ENCODE data around the gene COX8A.

The COX8A gene

DNA sequence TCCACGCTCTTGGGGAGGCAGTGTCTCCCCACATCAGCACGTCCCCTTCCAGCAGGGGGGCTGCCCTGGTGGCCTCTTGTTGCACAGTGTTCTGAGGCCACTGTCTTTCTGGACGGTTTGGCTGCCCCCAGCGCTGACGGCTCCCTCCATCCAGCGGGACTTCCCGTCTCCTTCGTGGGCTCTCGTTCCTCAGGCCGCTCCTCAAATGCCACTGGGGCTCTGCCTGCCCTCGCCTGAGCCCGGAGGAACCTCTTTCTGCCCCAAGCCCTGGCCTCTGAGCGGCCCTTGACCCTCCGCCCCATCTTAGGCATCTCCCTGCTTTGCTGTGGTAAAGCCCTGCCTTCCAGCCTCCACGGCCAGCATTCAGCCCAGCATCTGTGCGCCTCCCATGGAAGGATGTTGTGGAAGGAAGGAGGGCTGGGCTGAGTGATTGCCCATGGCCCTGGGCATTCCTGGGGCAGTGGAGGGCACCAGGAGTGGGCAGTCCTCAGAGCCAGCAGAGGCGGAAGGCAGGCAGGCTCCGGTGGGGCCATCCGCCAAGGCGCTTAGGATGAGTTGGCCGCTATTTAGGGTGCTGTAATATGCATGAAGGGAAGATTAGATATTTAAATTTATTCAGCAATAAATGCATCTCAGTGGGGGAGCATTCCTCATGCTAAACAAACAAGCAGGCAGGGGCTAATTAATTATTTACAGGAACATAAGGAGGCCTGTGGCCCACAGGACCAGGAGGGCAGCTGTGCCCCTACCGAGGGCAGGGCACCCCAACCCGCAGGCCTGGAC is 29.6 kb downstream of the COX8A start:
- no peak for DNase-seq (ENCODE audit: low spot score)

DNA sequence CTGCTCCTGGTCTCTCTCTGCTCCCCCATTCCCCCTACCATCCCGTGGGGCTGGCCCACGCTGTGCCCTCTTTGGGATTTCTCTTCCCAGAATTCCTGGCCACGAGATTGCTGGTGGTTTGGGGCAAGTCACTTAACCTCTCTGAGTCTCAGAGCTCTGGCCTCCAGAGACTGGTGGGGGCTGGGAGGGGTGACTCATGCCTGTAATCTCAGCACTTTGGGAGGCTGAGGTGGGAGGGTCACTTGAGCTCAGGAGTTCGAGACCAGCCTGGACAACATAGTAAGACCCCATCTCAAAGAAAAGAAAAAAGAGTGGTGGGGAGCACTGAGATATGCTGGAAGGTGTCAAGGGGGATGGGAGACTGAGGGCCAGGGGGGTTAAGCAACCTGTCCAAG is 30.2 kb downstream of the COX8A start:
- DNase-seq (ENCODE audit: low spot score): no peak

DNA sequence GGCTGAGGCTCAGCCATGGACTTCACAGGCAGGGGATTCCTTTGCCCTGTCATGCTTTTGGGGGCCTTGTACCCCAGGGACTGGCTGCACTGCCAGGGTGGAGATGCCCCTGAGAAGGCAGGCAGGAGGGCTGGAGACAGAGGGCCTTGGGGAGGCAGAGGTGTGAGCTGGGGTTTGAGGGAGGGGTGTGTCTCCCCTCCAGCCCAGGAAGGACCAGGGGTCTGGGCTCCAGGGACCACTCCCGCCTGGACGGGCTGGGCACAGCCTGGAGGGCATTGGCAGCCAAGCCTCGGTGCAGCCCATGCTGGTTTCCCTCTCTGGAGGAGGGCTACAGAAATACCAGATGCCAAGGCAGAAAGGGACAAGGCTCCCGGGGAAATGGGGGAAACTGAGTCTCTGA is 31.3 kb downstream of the COX8A start:
- no peak for DNase-seq (ENCODE audit: low spot score)

GRCh38 chr11:64006398-64006797 is 32.0 kb downstream of the COX8A start:
- no peak for DNase-seq (ENCODE audit: low spot score)

DNA sequence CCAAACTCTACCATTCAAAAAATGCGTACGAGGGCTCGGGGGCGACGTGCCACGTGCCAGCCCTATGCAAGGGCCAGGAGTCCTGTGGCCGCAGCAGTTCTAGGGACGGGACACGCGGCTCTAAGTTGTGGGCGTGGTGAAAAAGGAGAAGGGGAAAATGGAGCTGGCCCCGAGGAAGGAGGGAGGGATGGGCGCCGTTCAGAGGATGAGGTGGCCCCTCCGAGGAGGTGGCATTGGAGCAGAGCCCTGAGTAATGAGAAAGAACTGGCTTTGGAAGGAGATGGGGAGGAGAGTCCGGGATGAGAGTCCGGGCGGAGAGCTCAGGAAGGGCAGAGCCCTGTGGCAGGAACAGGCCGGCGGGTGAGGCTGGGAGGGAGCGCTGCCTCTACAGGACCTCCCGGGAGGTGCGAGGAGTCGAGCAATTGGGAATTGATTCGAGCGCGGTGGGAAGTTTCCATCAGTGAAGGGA is 32.8 kb downstream of the COX8A start:
- DNase-seq (ENCODE audit: low spot score): peak; percentile 74

DNA sequence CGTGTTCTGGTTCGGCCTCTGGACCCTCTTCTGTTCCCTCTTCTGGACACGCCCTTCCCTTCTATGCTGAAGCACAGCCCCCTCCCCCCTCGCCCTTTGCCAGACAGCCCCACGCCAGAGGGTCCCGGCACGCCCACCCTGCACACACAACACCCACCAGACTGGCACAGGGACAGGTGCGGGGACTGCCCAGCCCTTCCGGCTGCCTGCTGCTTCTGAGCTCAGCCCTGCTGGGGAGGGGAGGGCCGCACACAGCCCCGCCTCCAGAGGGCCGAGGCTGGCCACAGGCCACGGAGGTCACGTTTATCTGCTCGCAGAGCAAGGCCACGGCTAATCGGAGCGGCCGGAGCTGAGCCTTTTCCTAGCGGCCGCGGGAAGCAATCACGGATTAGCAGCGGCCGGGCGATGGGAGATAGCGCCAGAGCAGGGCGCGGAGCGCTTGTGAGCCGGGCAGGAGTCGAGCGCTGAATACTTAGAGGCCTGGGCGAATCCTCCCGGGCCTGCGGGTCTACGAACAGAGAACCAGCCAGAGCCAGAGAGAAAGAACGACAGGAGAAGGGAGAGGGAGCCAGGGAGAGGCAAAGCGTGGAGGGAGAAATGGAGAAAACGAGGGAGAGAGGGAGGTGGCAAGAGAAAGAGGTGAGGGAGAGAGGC is 33.3 kb downstream of the COX8A start:
- DNase-seq (ENCODE audit: low spot score): peak; percentile 88

GRCh38 chr11:64008283-64008913 is 34.0 kb downstream of the COX8A start:
- DNase-seq (ENCODE audit: low spot score): no peak

DNA sequence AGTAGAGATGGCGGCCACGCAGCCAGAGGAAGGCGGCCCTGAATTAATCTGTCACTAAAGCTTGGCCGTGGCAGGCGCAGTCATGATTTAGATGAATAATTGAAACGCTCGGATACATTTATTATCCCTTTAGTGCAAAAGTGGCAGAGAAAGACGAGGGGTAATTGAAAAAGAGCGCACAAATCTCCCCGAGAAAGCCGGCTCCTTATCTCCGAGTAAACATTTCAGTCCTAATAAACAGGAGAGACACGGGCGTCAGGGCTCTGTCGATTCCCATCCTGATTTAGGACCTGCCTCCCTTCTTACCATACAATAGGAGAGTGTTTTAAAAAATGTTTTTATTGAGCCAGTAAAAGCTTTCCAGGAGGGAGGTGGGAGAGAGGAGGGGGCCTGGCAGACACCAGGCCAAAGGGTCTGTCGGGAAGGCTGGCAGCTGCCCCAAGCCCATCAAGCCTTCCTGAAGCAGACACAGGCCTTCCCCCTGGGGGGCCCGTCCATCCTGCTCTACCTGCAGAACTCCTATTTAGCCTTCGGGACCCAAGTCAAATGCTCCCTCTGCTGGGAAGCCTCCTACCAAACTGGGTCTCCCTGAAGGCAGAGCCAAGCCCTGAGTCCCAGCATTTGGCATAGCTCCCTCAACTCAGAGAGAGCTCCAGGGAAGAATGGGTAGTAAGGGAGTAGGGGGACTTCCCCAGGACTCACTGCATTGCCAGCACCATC is 34.7 kb downstream of the COX8A start:
- no peak for DNase-seq (ENCODE audit: low spot score)

- no peak for DNase-seq (ENCODE audit: low spot score)
Observed at GRCh38 chr11:64009710-64010109, 35.3 kb downstream of the COX8A start.

GRCh38 chr11:64010783-64011182 is 36.4 kb downstream of the COX8A start:
- DNase-seq (ENCODE audit: low spot score): no peak

- DNase-seq (ENCODE audit: low spot score): no peak
Observed at GRCh38 chr11:64011371-64011770, 37.0 kb downstream of the COX8A start.

DNA sequence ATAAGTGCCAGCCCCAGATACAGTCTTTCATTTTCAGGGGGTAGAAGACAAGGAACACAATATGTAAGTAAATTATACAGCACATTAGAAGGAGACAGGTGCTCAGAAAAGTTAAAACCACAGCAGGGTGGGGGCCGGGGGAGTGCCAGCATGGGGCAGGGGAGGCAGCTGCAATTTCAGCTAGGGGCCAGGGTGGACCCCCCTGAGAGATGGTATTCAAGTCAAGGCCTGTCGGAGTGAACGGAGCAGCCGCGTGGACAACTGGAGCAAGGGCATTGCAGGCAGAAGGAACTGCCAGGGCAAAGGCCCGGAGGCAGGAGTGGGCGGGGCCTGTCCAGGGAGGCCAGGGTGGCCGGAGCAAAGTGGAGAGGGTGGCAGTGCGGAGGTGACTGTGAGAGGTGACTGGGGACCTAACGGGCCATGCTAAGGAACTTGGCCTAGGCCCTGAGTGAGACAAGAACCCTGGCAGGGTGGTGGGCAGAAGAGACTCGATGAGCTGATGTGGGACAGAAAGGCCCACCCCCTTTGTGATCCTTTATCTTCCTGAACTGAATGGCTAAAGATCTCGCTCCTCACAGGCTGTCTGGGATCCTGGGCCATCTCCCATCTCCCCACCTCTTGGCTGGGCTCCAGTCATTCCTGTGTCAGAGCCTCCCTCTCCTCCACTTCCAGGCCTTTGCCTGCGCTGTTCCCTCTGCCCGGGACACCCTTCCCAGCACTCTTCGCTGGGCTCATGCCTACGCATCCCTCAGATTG is 38.9 kb downstream of the COX8A start:
- DNase-seq (ENCODE audit: low spot score): no peak

DNA sequence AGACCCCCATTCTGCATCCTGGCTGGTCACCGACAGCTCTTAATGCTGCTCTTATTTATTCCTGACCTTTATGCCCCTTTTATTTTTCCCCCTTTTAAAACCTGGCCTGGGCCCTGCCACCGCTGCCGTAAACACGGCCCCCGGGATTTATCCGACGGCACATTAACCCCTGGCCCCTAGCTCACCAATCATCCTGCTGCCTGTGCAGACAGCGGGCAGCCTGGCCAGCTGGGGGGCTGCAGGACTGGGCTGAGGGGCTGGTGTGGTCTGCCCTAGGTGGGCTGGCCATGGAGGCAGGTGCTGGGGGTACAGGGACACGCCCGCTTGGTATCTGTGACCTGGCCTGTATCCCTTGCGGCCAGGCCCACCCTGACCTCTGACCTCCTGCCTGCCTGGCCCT is 39.9 kb downstream of the COX8A start:
- no peak for DNase-seq (ENCODE audit: low spot score)

DNA sequence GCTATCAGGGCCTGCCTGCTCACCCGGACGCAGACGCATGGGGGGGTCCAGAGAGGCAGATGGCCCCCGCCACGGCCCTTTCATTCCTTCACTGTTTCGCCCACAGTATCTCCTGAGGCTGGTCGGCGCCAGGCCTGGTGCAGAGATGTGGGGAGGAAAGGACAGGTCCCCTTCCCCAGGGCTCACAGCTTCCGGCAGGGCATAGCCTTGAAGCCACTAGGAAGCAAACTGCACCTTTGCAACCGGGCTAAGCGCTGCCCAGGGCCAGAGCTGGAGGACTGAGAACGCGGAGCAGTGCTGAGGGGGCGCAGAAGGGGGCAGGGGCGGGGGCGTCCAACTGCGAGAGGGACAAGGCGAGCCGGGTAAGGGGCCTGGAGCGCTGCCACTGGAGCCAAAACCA is 41.1 kb downstream of the COX8A start:
- no peak for DNase-seq (ENCODE audit: low spot score)

GRCh38 chr11:64015935-64016845 is 41.8 kb downstream of the COX8A start:
- no peak for DNase-seq (ENCODE audit: low spot score)

DNA sequence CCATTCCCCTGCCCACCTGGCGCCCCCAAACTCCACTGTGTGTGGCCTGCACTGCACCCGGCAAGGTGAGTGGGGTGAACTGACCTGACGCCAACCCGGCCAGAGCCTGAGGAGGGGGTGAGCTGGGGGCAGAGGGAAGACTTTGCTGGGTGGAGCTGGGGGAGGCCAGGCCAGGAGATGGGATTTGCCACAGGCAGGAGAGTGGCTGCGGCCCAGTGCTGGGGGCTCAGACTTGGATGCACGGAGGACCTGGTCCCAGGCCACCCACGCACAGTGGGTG is 43.5 kb downstream of the COX8A start:
- DNase-seq (ENCODE audit: low spot score): no peak

DNA sequence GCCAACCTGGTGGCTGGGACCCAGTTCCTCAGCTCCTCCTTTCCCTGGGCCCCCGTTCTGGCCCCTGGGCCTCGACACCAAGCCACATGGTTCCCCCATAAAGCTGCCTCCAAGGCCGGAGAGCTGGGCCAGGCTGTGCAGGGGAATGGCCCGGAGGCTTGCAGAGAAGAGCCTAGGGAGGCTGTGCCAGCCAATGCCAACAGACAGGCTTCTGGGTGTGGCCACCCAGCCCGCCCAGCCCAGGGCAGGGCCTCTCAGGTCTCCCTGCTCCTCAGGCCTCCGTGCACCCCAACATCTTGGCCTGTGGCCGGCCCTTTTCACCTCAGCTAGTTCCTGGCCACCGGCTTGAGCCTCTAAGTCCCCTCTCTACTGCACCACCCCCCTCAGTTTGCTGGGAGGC is 43.9 kb downstream of the COX8A start:
- DNase-seq (ENCODE audit: low spot score): no peak

GRCh38 chr11:64019106-64020037 is 45.0 kb downstream of the COX8A start:
- DNase-seq (ENCODE audit: low spot score): no peak

- no peak for DNase-seq (ENCODE audit: low spot score)
Observed at GRCh38 chr11:64020976-64021756, 46.7 kb downstream of the COX8A start.

All from AG20443 (cell line).